ENCODE data around the gene PADI3. TPM values are rescaled to one million over a fixed set of nuclear protein-coding genes. Genes with fewer than 3 reads are reported as not detected.

Gene PADI3
- polyA plus RNA-seq, 2 of the 4 experiments (the other 2 are of a cell fraction): 0.99 to 2.4 TPM

- WGBS (ENCODE audit: missing lambda C conversion rate): 91% methylated on average over 4 of the region's 8 CpGs
- no peak for TF ChIP-seq HEYL (CRISPR knock-in tag; IDR thresholded peaks at IDR 0.05)
- TF ChIP-seq FOSL2 (IDR thresholded peaks at IDR 0.05): no peak
- no peak for TF ChIP-seq FOSL2 (CRISPR knock-in tag; IDR thresholded peaks at IDR 0.05)
- no peak for TF ChIP-seq GATA3 (IDR thresholded peaks at IDR 0.05; ENCODE audit: borderline replicate concordance)
- TF ChIP-seq HDAC2 (IDR thresholded peaks at IDR 0.05): no peak
- no peak for TF ChIP-seq MYC (IDR thresholded peaks at IDR 0.05; ENCODE audit: borderline replicate concordance, low read length)
- no peak for TF ChIP-seq JUNB (IDR thresholded peaks at IDR 0.05)
- TF ChIP-seq E2F6 (IDR thresholded peaks at IDR 0.05; ENCODE audit: borderline replicate concordance, low read depth): no peak
- no peak for TF ChIP-seq POLR2A (IDR thresholded peaks at IDR 0.05; ENCODE audit: low read length)
- TF ChIP-seq ATOH8 (CRISPR knock-in tag; IDR thresholded peaks at IDR 0.05; ENCODE audit: low read depth): no peak
- no peak for TF ChIP-seq RARB (CRISPR knock-in tag; IDR thresholded peaks at IDR 0.05)
- no peak for TF ChIP-seq ZC3H11A (IDR thresholded peaks at IDR 0.05)
- no peak for TF ChIP-seq RCOR1 (IDR thresholded peaks at IDR 0.05; ENCODE audit: low read depth, low read length)
- TF ChIP-seq CBX8 (IDR thresholded peaks at IDR 0.05): no peak
- TF ChIP-seq CHD4 (IDR thresholded peaks at IDR 0.05; ENCODE audit: borderline replicate concordance): no peak
- no peak for TF ChIP-seq MAX (IDR thresholded peaks at IDR 0.05)
- no peak for TF ChIP-seq ZNF302 (CRISPR knock-in tag; IDR thresholded peaks at IDR 0.05)
- TF ChIP-seq CEBPB (IDR thresholded peaks at IDR 0.05): no peak
- ChIA-PET CTCF (interaction anchor here (0.7 to 1.0 kb wide), 2 partner anchors 8 to 103 kb away, joined by 4 read pairs; no protein-coding TSS in a partner anchor), POLR2A (no interaction called here)
- peak overlapping the region; percentile 56 to 100; a peak in 4 of 6 replicates for H3K27ac ChIP-seq
- FAIRE-seq (no peak), ATAC-seq (no peak), DNase-seq (ENCODE audit: low read depth in 1 of 2, low spot score in 1 of 2) (no peak)
- H3K9me3 ChIP-seq: no peaks in the 10 kb centered on the region
- no peak overlapping the region for H3K4me3 ChIP-seq
- H3K4me1 ChIP-seq: peaks cover 41% of the 10 kb centered on the region
- no peak overlapping the region for H3K4me2 ChIP-seq
Measured at GRCh38 chr1:17228619-17229018, 20.3 kb upstream of the PADI3 start.

- H3K4me1 ChIP-seq: peaks cover 47% of the 10 kb centered on the region
- 54% methylated on average over 4 of the region's 6 CpGs for WGBS (ENCODE audit: missing lambda C conversion rate)
- FAIRE-seq (no peak), ATAC-seq (no peak), DNase-seq (ENCODE audit: low read depth in 1 of 2, low spot score in 1 of 2) (no peak)
- peak overlapping the region; percentile 56 to 100; a peak in 5 of 6 replicates for H3K27ac ChIP-seq
- POLR2A ChIA-PET: no interaction called here
- no peaks in the 10 kb centered on the region for H3K9me3 ChIP-seq
- no peak for TF ChIP-seq RAD21 (conservative IDR thresholded peaks at IDR 0.05 in 1 of 2, IDR thresholded peaks at IDR 0.05 in 1 of 2)
- TF ChIP-seq TFCP2L1 (CRISPR knock-in tag; IDR thresholded peaks at IDR 0.05): no peak
- no peak for TF ChIP-seq ZC3H11A (IDR thresholded peaks at IDR 0.05)
- no peak for TF ChIP-seq SREBF2 (IDR thresholded peaks at IDR 0.05)
- TF ChIP-seq ESRRA (IDR thresholded peaks at IDR 0.05; ENCODE audit: borderline replicate concordance, low read length): no peak
- TF ChIP-seq HMGXB4 (CRISPR knock-in tag; IDR thresholded peaks at IDR 0.05; ENCODE audit: borderline replicate concordance): no peak
- no peak for TF ChIP-seq BCL3 (IDR thresholded peaks at IDR 0.05)
- no peak for TF ChIP-seq MAX (IDR thresholded peaks at IDR 0.05)
- no peak for TF ChIP-seq ATOH8 (CRISPR knock-in tag; IDR thresholded peaks at IDR 0.05; ENCODE audit: low read depth)
- no peak for TF ChIP-seq ZSCAN20 (CRISPR knock-in tag; IDR thresholded peaks at IDR 0.05)
- TF ChIP-seq FOXS1 (CRISPR knock-in tag; IDR thresholded peaks at IDR 0.05): no peak
- TF ChIP-seq NPAS2 (CRISPR knock-in tag; IDR thresholded peaks at IDR 0.05; ENCODE audit: borderline replicate concordance): no peak
- no peak for TF ChIP-seq BHLHE40 (IDR thresholded peaks at IDR 0.05; ENCODE audit: low read depth, low read length)
- TF ChIP-seq MYC (IDR thresholded peaks at IDR 0.05; ENCODE audit: borderline replicate concordance, low read length): no peak
- TF ChIP-seq NFE2L2 (conservative IDR thresholded peaks at IDR 0.05; ENCODE audit: low read length): no peak
- TF ChIP-seq CTCF (IDR thresholded peaks at IDR 0.05): no peak
- TF ChIP-seq FOSL2 (IDR thresholded peaks at IDR 0.05): no peak
- no peak for TF ChIP-seq FOSL2 (CRISPR knock-in tag; IDR thresholded peaks at IDR 0.05)
- CTCF ChIA-PET: interaction anchor here (1.0 kb wide), 1 partner anchor 104 kb away, joined by 4 read pairs; no protein-coding TSS in a partner anchor
- no peak overlapping the region for H3K4me2 ChIP-seq
- no peak overlapping the region for H3K4me3 ChIP-seq
Measured at GRCh38 chr1:17229379-17229778, 19.5 kb upstream of the PADI3 start.

Data from A549 (cell line).